ENCODE data around the gene PPP1R18.

GRCh38 chr6:30689985-30690384 lies 3.5 kb upstream of the PPP1R18 start:
- TF ChIP-seq, protein P1, sequence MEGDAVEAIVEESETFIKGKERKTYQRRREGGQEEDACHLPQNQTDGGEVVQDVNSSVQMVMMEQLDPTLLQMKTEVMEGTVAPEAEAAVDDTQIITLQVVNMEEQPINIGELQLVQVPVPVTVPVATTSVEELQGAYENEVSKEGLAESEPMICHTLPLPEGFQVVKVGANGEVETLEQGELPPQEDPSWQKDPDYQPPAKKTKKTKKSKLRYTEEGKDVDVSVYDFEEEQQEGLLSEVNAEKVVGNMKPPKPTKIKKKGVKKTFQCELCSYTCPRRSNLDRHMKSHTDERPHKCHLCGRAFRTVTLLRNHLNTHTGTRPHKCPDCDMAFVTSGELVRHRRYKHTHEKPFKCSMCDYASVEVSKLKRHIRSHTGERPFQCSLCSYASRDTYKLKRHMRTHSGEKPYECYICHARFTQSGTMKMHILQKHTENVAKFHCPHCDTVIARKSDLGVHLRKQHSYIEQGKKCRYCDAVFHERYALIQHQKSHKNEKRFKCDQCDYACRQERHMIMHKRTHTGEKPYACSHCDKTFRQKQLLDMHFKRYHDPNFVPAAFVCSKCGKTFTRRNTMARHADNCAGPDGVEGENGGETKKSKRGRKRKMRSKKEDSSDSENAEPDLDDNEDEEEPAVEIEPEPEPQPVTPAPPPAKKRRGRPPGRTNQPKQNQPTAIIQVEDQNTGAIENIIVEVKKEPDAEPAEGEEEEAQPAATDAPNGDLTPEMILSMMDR (IDR thresholded peaks at IDR 0.05) = no peak
- TF ChIP-seq POLR2A (IDR thresholded peaks at IDR 0.05) = no peak

All from vagina (tissue), 2 donors.